K562 (cell line): ENCODE data around the gene GPRIN1. TPM values are rescaled to one million over a fixed set of nuclear protein-coding genes. Genes with fewer than 3 reads are reported as not detected.

Experiments
- ATF7 ChIP-seq: fragments of 450-650 bp; IDR thresholded peaks from 2 replicates; pipeline ENCODE4 v1.7.1; 2014; ENCODE audit warnings: mild to moderate bottlenecking, moderate library complexity
- BCOR ChIP-seq: fragments of 450-650 bp; IDR thresholded peaks from 2 replicates; pipeline ENCODE4 v1.6.1; 2016
- MXI1 ChIP-seq: IDR thresholded peaks from 2 replicates; pipeline ENCODE4 v1.6.1; 2011; ENCODE audit warnings: low read depth, mild to moderate bottlenecking, improper control_type of control experiment, low read length
- RBM25 ChIP-seq: fragments of 200-400 bp; formaldehyde crosslinking; IDR thresholded peaks from 2 replicates; pipeline ENCODE4 v1.6.1; 2018; ENCODE audit warnings: low read length, low read depth, moderate library complexity; ENCODE audit not compliant: severe bottlenecking
- RNF219 ChIP-seq: fragments of 250-450 bp; sonication (Bioruptor Pico); IDR thresholded peaks from 2 replicates; pipeline ENCODE4 v1.5.0; 2022; ENCODE audit warnings: mild to moderate bottlenecking
- SOX6 ChIP-seq: fragments of 450-650 bp; IDR thresholded peaks from 2 replicates; pipeline ENCODE4 v1.6.1; 2014; ENCODE audit warnings: mild to moderate bottlenecking
- ZKSCAN3 ChIP-seq: fragments of 250-450 bp; sonication (Bioruptor Pico); IDR thresholded peaks from 2 replicates; pipeline ENCODE4 v1.4.0; 2020
- polyA plus RNA-seq, 8 experiments: library from polyadenylated mRNA; depleted of rRNA in 4 of 8; stranded (reverse) in 5 of 8; unstranded in 3 of 8; fragments of >200 nt; fragmentation: Nextera tagmentation in 2 of 8; fragmentation: Illumina TruSeq in 1 of 8; extraction: Ambion mirVana in 2 of 8; extraction: Trizol in 1 of 8; gene quantifications; 2 replicates each; pipeline versions ENCODE4 v1.2.1 to v1.2.3, GENCODE V29; 2011 to 2014; ENCODE audit warnings: inconsistent platforms in 1 of 8, missing spikeins in 1 of 8
- total RNA-seq, 7 experiments: library from RNA; depleted of rRNA in 6 of 7; stranded (reverse); fragments of >200 nt in 6 of 7; fragmentation: Illumina TruSeq in 2 of 7; extraction: Trizol in 2 of 7; gene quantifications; 2 replicates each; pipeline versions ENCODE4 v1.2.1 to v1.2.3, GENCODE V29; 2011 to 2021; ENCODE audit warnings: low replicate concordance in 1 of 7
- TF ChIP-seq, protein P1 (sequence below), 2 experiments: IDR thresholded peaks in 1 of 2; conservative IDR thresholded peaks in 1 of 2; 2 replicates each; pipeline ENCODE4 v1.6.1; 2016; ENCODE audit warnings: low read depth in 2 of 2, mild to moderate bottlenecking in 1 of 2, missing compliant biosample characterization in 1 of 2, missing genetic modification characterization in 1 of 2, moderate library complexity in 1 of 2

Gene GPRIN1
- total and polyA plus RNA-seq, 9 of the 15 experiments (the other 6 are each of a cell fraction or from before 2014, with no cell fraction given), result 0.15 to 11.6 (median 4.4) TPM

- TF ChIP-seq ZKSCAN3 (CRISPR knock-in tag) (no peak), SOX6 (no peak), RNF219 (no peak), RBM25 (peak; percentile 74), ATF7 (no peak), MXI1 (no peak), BCOR (peak; percentile 70)
- TF ChIP-seq, protein P1, sequence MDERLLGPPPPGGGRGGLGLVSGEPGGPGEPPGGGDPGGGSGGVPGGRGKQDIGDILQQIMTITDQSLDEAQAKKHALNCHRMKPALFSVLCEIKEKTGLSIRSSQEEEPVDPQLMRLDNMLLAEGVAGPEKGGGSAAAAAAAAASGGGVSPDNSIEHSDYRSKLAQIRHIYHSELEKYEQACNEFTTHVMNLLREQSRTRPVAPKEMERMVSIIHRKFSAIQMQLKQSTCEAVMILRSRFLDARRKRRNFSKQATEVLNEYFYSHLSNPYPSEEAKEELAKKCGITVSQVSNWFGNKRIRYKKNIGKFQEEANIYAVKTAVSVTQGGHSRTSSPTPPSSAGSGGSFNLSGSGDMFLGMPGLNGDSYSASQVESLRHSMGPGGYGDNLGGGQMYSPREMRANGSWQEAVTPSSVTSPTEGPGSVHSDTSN (CRISPR knock-in tag; IDR thresholded peaks at IDR 0.05; ENCODE audit: low read depth), result no peak
- TF ChIP-seq, protein P1 (tag; conservative IDR thresholded peaks at IDR 0.05; ENCODE audit: low read depth), result no peak
Observed at GRCh38 chr5:176624142-176624541, 14.2 kb upstream of the GPRIN1 start (continued).
